Activated CD4-positive, CD25-positive, alpha-beta regulatory T cell treated with anti-CD3 and anti-CD28 coated beads, Interleukin-2, amount 50 U/mL, for 72 hours (primary cell): Measurements from ENCODE around the gene ALPG.
"Not testable (repeated sequence)": the region's sequence is repeated elsewhere in the genome, so short reads cannot be mapped to it uniquely, and the experiment has no call there.

ENCODE experiments used
- DNase-seq: peaks from one replicate; pipeline ENCODE4 v3.0.0; 2021

ALPG gene

GRCh38 chr2:232406556-232407310, at the start of gene ALPG:
ALPG (plus strand) TSS chr2:232406844; CDS start chr2:232406895, 51 bp downstream.
- no peak for DNase-seq

- no peak for DNase-seq
Measured at GRCh38 chr2:232361646-232362045, 45.0 kb upstream of the ALPG start.

- DNase-seq: no peak
Measured at GRCh38 chr2:232362174-232362900, 44.3 kb upstream of the ALPG start.

- DNase-seq: not testable (repeated sequence)
Measured at GRCh38 chr2:232363064-232363783, 43.4 kb upstream of the ALPG start.

- DNase-seq: no peak
Measured at GRCh38 chr2:232363784-232364615, 42.6 kb upstream of the ALPG start.

- DNase-seq: not testable (repeated sequence)
Measured at GRCh38 chr2:232364806-232365594, 41.6 kb upstream of the ALPG start.

GRCh38 chr2:232365621-232366321, 40.9 kb upstream of the ALPG start:
- no peak for DNase-seq

- DNase-seq: not testable (repeated sequence)
Measured at GRCh38 chr2:232366461-232366860, 40.2 kb upstream of the ALPG start.

GRCh38 chr2:232367016-232367415, 39.6 kb upstream of the ALPG start:
- DNase-seq: no peak

GRCh38 chr2:232367591-232368233, 38.9 kb upstream of the ALPG start:
- no peak for DNase-seq

GRCh38 chr2:232368311-232368731, 38.3 kb upstream of the ALPG start:
- DNase-seq: no peak

GRCh38 chr2:232369126-232369951, 37.3 kb upstream of the ALPG start:
- no peak for DNase-seq

- DNase-seq: not testable (repeated sequence)
Measured at GRCh38 chr2:232370007-232370406, 36.6 kb upstream of the ALPG start.

- no peak for DNase-seq
Measured at GRCh38 chr2:232372231-232373208, 34.1 kb upstream of the ALPG start.

- no peak for DNase-seq
Measured at GRCh38 chr2:232374356-232374755, 32.3 kb upstream of the ALPG start.

- no peak for DNase-seq
Measured at GRCh38 chr2:232375164-232375563, 31.5 kb upstream of the ALPG start.

GRCh38 chr2:232376260-232376659, 30.4 kb upstream of the ALPG start:
- no peak for DNase-seq

- DNase-seq: no peak
Measured at GRCh38 chr2:232376713-232377112, 29.9 kb upstream of the ALPG start.
